ENCODE data around the gene TMEM181. TPM values are rescaled to one million over a fixed set of nuclear protein-coding genes. Genes with fewer than 3 reads are reported as not detected.

The TMEM181 gene
- total and polyA plus RNA-seq, 8 donors, result 14.1 to 32.8 (median 23.1) TPM

- H3K9me3 ChIP-seq, result no peaks in the 10 kb centered on the region
- TF ChIP-seq, protein P1, sequence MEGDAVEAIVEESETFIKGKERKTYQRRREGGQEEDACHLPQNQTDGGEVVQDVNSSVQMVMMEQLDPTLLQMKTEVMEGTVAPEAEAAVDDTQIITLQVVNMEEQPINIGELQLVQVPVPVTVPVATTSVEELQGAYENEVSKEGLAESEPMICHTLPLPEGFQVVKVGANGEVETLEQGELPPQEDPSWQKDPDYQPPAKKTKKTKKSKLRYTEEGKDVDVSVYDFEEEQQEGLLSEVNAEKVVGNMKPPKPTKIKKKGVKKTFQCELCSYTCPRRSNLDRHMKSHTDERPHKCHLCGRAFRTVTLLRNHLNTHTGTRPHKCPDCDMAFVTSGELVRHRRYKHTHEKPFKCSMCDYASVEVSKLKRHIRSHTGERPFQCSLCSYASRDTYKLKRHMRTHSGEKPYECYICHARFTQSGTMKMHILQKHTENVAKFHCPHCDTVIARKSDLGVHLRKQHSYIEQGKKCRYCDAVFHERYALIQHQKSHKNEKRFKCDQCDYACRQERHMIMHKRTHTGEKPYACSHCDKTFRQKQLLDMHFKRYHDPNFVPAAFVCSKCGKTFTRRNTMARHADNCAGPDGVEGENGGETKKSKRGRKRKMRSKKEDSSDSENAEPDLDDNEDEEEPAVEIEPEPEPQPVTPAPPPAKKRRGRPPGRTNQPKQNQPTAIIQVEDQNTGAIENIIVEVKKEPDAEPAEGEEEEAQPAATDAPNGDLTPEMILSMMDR (IDR thresholded peaks at IDR 0.05), result no peak
- WGBS, 2 donors, result 93 to 95% methylated on average over 12 of the region's 12 CpGs
- H3K27ac ChIP-seq, result no peak overlapping the region
- intact Hi-C loops (cut with DNase I), result loop anchor here in 1 of 3 donors (10.0 kb wide), 1 partner anchor 383 kb away; no protein-coding TSS in a partner anchor
- peaks cover 7 to 52% (median 21%) of the 10 kb centered on the region in 3 donors for H3K36me3 ChIP-seq
- H3K4me3 ChIP-seq, result no peak overlapping the region
- DNase-seq (no peak), FAIRE-seq (no peak), ATAC-seq (no peak)
- no peaks in the 10 kb centered on the region for H3K27me3 ChIP-seq
- H3K4me1 ChIP-seq, result peaks cover 5 to 15% (median 15%) of the 10 kb centered on the region in 3 donors
Observed at GRCh38 chr6:158608221-158608620, 48.3 kb downstream of the TMEM181 start.

DNA sequence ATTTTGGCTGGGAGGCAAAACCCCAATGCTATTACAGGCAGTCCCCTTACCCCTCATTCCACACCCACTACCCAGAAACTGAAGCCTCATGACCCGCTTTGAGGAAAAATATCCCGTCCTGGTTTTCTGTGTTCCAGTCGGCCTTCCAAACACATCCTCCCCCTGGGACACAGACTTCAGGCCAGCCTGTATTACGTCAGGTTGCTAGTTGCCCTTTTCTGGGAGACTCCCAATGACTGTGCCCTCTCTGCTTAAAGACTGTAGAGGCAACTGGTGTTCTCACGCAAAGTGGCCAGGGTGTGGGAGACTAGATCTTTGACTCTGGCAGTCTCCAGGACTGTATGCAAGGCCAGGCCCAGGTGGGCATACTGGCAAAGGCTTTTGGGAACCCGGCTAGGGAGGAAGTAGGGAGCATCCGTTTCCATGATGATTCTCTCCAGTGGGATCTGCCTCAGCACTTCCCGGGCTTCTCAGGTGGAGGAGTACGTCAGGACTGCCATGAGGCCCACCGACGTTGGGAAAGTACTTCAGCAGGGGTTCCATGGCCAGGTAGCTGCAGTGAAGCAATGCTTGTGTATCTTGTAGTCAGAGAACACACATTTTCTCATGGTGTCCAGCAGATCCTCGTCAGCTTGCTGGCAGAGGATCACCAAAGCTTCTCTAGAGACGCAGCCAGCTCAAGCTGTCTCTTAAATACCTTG lies 49.7 kb downstream of the TMEM181 start:
- FAIRE-seq (no peak), ATAC-seq (no peak), DNase-seq (no peak)
- Histone ChIP-seq H3K36me3 (peaks cover 7 to 52% (median 21%) of the 10 kb centered on the region in 3 donors), H3K4me3 (no peak overlapping the region), H3K4me1 (peaks cover 2 to 5% (median 2%) of the 10 kb centered on the region in 3 donors), H3K27ac (no peak overlapping the region), H3K9me3 (no peaks in the 10 kb centered on the region), H3K27me3 (no peaks in the 10 kb centered on the region)
- intact Hi-C loops (cut with DNase I), result loop anchor here in 1 of 3 donors (10.0 kb wide), 1 partner anchor 385 kb away; no protein-coding TSS in a partner anchor
- 90 to 92% methylated on average over 13 of the region's 13 CpGs for WGBS, 2 donors
- TF ChIP-seq, protein P1 (IDR thresholded peaks at IDR 0.05), result no peak

- H3K27me3 ChIP-seq, result no peaks in the 10 kb centered on the region
- 75 to 78% methylated on average over 9 of the region's 9 CpGs for WGBS, 2 donors
- H3K36me3 ChIP-seq, result peaks cover 7 to 50% (median 21%) of the 10 kb centered on the region in 3 donors
- H3K4me1 ChIP-seq, result peaks cover 0 to 5% (median 0%) of the 10 kb centered on the region in 3 donors
- no peak overlapping the region for H3K4me3 ChIP-seq
- no peak overlapping the region for H3K27ac ChIP-seq
- DNase-seq (no peak), FAIRE-seq (no peak), ATAC-seq (no peak)
- intact Hi-C loops (cut with DNase I), result no loop called here
- TF ChIP-seq, protein P1 (IDR thresholded peaks at IDR 0.05), result no peak
- no peaks in the 10 kb centered on the region for H3K9me3 ChIP-seq
Observed at GRCh38 chr6:158610319-158610968, 50.6 kb downstream of the TMEM181 start.

DNA sequence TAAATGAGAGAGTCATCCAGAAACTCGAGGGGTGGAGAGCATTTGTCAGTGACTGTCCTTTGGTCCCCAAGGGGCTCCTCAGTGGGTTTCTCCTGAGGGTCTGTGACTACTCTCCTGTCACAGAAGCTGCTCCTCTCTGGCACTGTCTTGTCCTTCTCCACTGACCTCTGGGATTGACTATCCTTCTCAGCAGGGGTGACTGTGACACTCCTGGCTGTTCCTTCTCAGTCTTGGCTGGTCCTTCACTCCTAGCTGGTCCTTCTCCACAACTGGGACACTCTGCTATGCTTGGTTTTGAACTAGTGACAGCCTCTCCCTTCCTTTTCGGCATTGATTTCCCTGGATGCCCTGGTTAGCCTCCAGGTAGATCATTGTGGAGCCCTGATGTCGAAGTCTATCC lies 51.1 kb downstream of the TMEM181 start:
- Histone ChIP-seq H3K27me3 (no peaks in the 10 kb centered on the region), H3K4me3 (no peak overlapping the region), H3K36me3 (peaks cover 7 to 44% (median 21%) of the 10 kb centered on the region in 3 donors), H3K27ac (no peak overlapping the region), H3K4me1 (peaks cover 0 to 5% (median 0%) of the 10 kb centered on the region in 3 donors), H3K9me3 (no peaks in the 10 kb centered on the region)
- WGBS, 2 donors, result 71 to 74% methylated on average over 3 of the region's 3 CpGs
- intact Hi-C loops (cut with DNase I), result no loop called here
- TF ChIP-seq, protein P1 (IDR thresholded peaks at IDR 0.05), result no peak
- FAIRE-seq (no peak), DNase-seq (no peak), ATAC-seq (no peak)
